ENCODE results near the gene HAUS7.

- TF ChIP-seq POLR2AphosphoS5 (IDR thresholded peaks at IDR 0.05) = no peak
- TF ChIP-seq, protein P1, sequence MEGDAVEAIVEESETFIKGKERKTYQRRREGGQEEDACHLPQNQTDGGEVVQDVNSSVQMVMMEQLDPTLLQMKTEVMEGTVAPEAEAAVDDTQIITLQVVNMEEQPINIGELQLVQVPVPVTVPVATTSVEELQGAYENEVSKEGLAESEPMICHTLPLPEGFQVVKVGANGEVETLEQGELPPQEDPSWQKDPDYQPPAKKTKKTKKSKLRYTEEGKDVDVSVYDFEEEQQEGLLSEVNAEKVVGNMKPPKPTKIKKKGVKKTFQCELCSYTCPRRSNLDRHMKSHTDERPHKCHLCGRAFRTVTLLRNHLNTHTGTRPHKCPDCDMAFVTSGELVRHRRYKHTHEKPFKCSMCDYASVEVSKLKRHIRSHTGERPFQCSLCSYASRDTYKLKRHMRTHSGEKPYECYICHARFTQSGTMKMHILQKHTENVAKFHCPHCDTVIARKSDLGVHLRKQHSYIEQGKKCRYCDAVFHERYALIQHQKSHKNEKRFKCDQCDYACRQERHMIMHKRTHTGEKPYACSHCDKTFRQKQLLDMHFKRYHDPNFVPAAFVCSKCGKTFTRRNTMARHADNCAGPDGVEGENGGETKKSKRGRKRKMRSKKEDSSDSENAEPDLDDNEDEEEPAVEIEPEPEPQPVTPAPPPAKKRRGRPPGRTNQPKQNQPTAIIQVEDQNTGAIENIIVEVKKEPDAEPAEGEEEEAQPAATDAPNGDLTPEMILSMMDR (IDR thresholded peaks at IDR 0.05) = no peak
- TF ChIP-seq POLR2A (IDR thresholded peaks at IDR 0.05) = no peak
These were observed 7.5 kb upstream of the HAUS7 start for GRCh38 chrX:153477901-153478300.
